ENCODE results near the gene CCDC81.

DNA sequence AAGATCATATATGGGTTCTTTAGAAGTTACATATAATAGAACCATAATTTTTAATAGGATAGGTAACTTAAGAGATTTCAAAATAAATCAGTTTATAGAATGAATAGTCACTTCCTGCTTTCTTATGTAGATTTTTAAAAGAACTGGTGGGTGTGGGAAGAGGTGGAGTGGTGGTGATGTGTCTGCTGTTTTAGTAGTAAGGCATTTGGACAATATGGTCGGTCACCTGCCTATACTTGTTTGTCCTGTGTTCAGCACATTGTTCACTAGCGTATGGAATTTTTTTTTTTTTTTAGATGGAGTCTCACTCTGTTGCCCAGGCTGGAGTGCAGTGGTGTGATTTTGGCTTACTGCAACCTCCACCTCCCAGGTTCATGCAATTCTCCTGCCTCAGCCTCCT is 39.3 kb downstream of the CCDC81 start:
- TF ChIP-seq, protein P1, sequence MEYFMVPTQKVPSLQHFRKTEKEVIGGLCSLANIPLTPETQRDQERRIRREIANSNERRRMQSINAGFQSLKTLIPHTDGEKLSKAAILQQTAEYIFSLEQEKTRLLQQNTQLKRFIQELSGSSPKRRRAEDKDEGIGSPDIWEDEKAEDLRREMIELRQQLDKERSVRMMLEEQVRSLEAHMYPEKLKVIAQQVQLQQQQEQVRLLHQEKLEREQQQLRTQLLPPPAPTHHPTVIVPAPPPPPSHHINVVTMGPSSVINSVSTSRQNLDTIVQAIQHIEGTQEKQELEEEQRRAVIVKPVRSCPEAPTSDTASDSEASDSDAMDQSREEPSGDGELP (IDR thresholded peaks at IDR 0.05; ENCODE audit: borderline replicate concordance, low read depth) = no peak
- TF ChIP-seq CTCF (CRISPR knock-in tag; IDR thresholded peaks at IDR 0.05) (no peak), POLR2A (IDR thresholded peaks at IDR 0.05; ENCODE audit: insufficient read depth in 1 of 2, low read depth in 2 of 2, low read length in 2 of 2) (no peak), ATF7 (IDR thresholded peaks at IDR 0.05) (no peak), ATF7 (CRISPR knock-in tag; IDR thresholded peaks at IDR 0.05) (no peak), FOSL1 (CRISPR knock-in tag; IDR thresholded peaks at IDR 0.05; ENCODE audit: borderline replicate concordance) (no peak), ZFX (CRISPR knock-in tag; IDR thresholded peaks at IDR 0.05; ENCODE audit: low read depth) (no peak), ZNF124 (CRISPR knock-in tag; IDR thresholded peaks at IDR 0.05) (no peak), KDM1A (CRISPR knock-in tag; IDR thresholded peaks at IDR 0.05) (no peak), REST (IDR thresholded peaks at IDR 0.05; ENCODE audit: borderline replicate concordance in 1 of 2, low read depth in 1 of 2, low read length in 2 of 2) (no peak), MAFK (conservative IDR thresholded peaks at IDR 0.05 in 1 of 2, IDR thresholded peaks at IDR 0.05 in 1 of 2; ENCODE audit: low read length in 2 of 2) (no peak)
- TF ChIP-seq, protein P2, sequence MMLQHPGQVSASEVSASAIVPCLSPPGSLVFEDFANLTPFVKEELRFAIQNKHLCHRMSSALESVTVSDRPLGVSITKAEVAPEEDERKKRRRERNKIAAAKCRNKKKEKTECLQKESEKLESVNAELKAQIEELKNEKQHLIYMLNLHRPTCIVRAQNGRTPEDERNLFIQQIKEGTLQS (CRISPR knock-in tag; IDR thresholded peaks at IDR 0.05) = no peak
- TF ChIP-seq, protein P3, sequence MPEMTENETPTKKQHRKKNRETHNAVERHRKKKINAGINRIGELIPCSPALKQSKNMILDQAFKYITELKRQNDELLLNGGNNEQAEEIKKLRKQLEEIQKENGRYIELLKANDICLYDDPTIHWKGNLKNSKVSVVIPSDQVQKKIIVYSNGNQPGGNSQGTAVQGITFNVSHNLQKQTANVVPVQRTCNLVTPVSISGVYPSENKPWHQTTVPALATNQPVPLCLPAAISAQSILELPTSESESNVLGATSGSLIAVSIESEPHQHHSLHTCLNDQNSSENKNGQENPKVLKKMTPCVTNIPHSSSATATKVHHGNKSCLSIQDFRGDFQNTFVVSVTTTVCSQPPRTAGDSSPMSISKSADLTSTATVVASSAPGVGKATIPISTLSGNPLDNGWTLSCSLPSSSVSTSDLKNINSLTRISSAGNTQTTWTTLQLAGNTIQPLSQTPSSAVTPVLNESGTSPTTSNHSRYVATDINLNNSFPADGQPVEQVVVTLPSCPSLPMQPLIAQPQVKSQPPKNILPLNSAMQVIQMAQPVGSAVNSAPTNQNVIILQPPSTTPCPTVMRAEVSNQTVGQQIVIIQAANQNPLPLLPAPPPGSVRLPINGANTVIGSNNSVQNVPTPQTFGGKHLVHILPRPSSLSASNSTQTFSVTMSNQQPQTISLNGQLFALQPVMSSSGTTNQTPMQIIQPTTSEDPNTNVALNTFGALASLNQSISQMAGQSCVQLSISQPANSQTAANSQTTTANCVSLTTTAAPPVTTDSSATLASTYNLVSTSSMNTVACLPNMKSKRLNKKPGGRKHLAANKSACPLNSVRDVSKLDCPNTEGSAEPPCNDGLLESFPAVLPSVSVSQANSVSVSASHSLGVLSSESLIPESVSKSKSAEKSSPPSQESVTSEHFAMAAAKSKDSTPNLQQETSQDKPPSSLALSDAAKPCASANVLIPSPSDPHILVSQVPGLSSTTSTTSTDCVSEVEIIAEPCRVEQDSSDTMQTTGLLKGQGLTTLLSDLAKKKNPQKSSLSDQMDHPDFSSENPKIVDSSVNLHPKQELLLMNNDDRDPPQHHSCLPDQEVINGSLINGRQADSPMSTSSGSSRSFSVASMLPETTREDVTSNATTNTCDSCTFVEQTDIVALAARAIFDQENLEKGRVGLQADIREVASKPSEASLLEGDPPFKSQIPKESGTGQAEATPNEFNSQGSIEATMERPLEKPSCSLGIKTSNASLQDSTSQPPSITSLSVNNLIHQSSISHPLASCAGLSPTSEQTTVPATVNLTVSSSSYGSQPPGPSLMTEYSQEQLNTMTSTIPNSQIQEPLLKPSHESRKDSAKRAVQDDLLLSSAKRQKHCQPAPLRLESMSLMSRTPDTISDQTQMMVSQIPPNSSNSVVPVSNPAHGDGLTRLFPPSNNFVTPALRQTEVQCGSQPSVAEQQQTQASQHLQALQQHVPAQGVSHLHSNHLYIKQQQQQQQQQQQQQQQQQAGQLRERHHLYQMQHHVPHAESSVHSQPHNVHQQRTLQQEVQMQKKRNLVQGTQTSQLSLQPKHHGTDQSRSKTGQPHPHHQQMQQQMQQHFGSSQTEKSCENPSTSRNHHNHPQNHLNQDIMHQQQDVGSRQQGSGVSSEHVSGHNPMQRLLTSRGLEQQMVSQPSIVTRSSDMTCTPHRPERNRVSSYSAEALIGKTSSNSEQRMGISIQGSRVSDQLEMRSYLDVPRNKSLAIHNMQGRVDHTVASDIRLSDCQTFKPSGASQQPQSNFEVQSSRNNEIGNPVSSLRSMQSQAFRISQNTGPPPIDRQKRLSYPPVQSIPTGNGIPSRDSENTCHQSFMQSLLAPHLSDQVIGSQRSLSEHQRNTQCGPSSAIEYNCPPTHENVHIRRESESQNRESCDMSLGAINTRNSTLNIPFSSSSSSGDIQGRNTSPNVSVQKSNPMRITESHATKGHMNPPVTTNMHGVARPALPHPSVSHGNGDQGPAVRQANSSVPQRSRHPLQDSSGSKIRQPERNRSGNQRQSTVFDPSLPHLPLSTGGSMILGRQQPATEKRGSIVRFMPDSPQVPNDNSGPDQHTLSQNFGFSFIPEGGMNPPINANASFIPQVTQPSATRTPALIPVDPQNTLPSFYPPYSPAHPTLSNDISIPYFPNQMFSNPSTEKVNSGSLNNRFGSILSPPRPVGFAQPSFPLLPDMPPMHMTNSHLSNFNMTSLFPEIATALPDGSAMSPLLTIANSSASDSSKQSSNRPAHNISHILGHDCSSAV (CRISPR knock-in tag; IDR thresholded peaks at IDR 0.05; ENCODE audit: borderline replicate concordance) = no peak
- TF ChIP-seq, protein P4, sequence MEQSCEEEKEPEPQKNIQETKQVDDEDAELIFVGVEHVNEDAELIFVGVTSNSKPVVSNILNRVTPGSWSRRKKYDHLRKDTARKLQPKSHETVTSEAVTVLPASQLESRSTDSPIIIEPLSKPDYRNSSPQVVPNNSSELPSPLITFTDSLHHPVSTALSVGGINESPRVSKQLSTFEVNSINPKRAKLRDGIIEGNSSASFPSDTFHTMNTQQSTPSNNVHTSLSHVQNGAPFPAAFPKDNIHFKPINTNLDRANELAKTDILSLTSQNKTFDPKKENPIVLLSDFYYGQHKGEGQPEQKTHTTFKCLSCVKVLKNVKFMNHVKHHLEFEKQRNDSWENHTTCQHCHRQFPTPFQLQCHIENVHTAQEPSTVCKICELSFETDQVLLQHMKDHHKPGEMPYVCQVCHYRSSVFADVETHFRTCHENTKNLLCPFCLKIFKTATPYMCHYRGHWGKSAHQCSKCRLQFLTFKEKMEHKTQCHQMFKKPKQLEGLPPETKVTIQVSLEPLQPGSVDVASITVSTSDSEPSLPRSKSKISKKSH (CRISPR knock-in tag; IDR thresholded peaks at IDR 0.05; ENCODE audit: borderline replicate concordance) = no peak
